WTC11 (cell line): ENCODE results near the gene KERA.

Source experiments
- GRHL2 ChIP-seq: fragments of 250-450 bp; sonication (Bioruptor Pico); IDR thresholded peaks from 2 replicates; pipeline ENCODE4 v1.8.0; 2022; ENCODE audit warnings: mild to moderate bottlenecking, moderate library complexity; ENCODE audit not compliant: insufficient replicate concordance, severe bottlenecking
- JUN ChIP-seq: sonication (generic); formaldehyde crosslinking; IDR thresholded peaks from 2 replicates; pipeline ENCODE4 v1.8.0; 2023; ENCODE audit warnings: mild to moderate bottlenecking, missing genetic modification reagents
- NFE2L1 ChIP-seq: sonication (generic); formaldehyde crosslinking; IDR thresholded peaks from 2 replicates; pipeline ENCODE4 v1.8.1; 2023; ENCODE audit warnings: missing genetic modification reagents
- NFYB ChIP-seq: sonication (generic); formaldehyde crosslinking; conservative IDR thresholded peaks from 2 replicates; pipeline ENCODE4 v1.8.0; 2022; ENCODE audit warnings: low read depth, missing genetic modification reagents
- SMAD4 ChIP-seq: sonication (generic); formaldehyde crosslinking; IDR thresholded peaks from 2 replicates; pipeline ENCODE4 v1.8.0; 2022; ENCODE audit warnings: mild to moderate bottlenecking, missing genetic modification reagents
- TCF7 ChIP-seq: sonication (generic); formaldehyde crosslinking; IDR thresholded peaks from 2 replicates; pipeline ENCODE4 v1.8.0; 2022; ENCODE audit warnings: mild to moderate bottlenecking, low read depth, missing genetic modification reagents, moderate library complexity
- TF ChIP-seq, protein P1 (sequence below): fragments of 200-600 bp; IDR thresholded peaks from 2 replicates; pipeline ENCODE4 v1.8.0; 2022; ENCODE audit warnings: antibody characterized with exemption
- TF ChIP-seq, protein P2 (sequence below): sonication (generic); formaldehyde crosslinking; IDR thresholded peaks from 2 replicates; pipeline ENCODE4 v1.8.1; 2023; ENCODE audit warnings: mild to moderate bottlenecking, missing genetic modification reagents, borderline replicate concordance
- TF ChIP-seq, protein P3 (sequence below): sonication (generic); formaldehyde crosslinking; IDR thresholded peaks from 2 replicates; pipeline ENCODE4 v1.8.1; 2023; ENCODE audit warnings: mild to moderate bottlenecking, missing genetic modification reagents
- TF ChIP-seq, protein P4 (sequence below): sonication (generic); formaldehyde crosslinking; IDR thresholded peaks from 2 replicates; pipeline ENCODE4 v1.8.1; 2022; ENCODE audit warnings: mild to moderate bottlenecking, moderate library complexity, missing genetic modification reagents

DNA sequence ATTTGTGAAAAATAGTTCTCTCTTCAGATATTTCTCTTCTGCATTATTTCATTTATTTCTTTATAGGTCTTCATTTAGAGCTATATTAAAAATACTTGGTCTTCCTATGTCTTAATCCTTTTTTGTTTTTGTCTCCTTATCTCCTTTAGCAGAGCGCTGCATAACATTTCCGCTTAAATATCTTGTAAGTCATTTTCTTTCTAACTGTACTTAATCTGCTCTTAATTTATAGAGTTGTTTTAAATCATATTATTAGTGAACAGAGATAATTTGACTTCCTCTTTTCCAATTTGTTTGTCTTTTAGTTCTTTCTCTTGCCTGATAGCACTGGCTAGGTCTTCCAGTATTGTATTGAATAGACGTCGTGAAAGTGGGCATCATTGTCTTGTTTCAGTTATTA, 35.5 kb upstream of the KERA start:
- no peak for TF ChIP-seq JUN (CRISPR knock-in tag)
- TF ChIP-seq, protein P1, sequence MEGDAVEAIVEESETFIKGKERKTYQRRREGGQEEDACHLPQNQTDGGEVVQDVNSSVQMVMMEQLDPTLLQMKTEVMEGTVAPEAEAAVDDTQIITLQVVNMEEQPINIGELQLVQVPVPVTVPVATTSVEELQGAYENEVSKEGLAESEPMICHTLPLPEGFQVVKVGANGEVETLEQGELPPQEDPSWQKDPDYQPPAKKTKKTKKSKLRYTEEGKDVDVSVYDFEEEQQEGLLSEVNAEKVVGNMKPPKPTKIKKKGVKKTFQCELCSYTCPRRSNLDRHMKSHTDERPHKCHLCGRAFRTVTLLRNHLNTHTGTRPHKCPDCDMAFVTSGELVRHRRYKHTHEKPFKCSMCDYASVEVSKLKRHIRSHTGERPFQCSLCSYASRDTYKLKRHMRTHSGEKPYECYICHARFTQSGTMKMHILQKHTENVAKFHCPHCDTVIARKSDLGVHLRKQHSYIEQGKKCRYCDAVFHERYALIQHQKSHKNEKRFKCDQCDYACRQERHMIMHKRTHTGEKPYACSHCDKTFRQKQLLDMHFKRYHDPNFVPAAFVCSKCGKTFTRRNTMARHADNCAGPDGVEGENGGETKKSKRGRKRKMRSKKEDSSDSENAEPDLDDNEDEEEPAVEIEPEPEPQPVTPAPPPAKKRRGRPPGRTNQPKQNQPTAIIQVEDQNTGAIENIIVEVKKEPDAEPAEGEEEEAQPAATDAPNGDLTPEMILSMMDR = no peak
- no peak for TF ChIP-seq TCF7
- TF ChIP-seq, protein P2, sequence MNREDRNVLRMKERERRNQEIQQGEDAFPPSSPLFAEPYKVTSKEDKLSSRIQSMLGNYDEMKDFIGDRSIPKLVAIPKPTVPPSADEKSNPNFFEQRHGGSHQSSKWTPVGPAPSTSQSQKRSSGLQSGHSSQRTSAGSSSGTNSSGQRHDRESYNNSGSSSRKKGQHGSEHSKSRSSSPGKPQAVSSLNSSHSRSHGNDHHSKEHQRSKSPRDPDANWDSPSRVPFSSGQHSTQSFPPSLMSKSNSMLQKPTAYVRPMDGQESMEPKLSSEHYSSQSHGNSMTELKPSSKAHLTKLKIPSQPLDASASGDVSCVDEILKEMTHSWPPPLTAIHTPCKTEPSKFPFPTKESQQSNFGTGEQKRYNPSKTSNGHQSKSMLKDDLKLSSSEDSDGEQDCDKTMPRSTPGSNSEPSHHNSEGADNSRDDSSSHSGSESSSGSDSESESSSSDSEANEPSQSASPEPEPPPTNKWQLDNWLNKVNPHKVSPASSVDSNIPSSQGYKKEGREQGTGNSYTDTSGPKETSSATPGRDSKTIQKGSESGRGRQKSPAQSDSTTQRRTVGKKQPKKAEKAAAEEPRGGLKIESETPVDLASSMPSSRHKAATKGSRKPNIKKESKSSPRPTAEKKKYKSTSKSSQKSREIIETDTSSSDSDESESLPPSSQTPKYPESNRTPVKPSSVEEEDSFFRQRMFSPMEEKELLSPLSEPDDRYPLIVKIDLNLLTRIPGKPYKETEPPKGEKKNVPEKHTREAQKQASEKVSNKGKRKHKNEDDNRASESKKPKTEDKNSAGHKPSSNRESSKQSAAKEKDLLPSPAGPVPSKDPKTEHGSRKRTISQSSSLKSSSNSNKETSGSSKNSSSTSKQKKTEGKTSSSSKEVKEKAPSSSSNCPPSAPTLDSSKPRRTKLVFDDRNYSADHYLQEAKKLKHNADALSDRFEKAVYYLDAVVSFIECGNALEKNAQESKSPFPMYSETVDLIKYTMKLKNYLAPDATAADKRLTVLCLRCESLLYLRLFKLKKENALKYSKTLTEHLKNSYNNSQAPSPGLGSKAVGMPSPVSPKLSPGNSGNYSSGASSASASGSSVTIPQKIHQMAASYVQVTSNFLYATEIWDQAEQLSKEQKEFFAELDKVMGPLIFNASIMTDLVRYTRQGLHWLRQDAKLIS (CRISPR knock-in tag) = no peak
- no peak for TF ChIP-seq NFYB (CRISPR knock-in tag)
- TF ChIP-seq, protein P3, sequence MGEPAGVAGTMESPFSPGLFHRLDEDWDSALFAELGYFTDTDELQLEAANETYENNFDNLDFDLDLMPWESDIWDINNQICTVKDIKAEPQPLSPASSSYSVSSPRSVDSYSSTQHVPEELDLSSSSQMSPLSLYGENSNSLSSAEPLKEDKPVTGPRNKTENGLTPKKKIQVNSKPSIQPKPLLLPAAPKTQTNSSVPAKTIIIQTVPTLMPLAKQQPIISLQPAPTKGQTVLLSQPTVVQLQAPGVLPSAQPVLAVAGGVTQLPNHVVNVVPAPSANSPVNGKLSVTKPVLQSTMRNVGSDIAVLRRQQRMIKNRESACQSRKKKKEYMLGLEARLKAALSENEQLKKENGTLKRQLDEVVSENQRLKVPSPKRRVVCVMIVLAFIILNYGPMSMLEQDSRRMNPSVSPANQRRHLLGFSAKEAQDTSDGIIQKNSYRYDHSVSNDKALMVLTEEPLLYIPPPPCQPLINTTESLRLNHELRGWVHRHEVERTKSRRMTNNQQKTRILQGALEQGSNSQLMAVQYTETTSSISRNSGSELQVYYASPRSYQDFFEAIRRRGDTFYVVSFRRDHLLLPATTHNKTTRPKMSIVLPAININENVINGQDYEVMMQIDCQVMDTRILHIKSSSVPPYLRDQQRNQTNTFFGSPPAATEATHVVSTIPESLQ (CRISPR knock-in tag) = no peak
- TF ChIP-seq NFE2L1 (CRISPR knock-in tag) = no peak
- TF ChIP-seq GRHL2 (CRISPR knock-in tag) = no peak
- no peak for TF ChIP-seq SMAD4 (CRISPR knock-in tag)
- TF ChIP-seq, protein P4, sequence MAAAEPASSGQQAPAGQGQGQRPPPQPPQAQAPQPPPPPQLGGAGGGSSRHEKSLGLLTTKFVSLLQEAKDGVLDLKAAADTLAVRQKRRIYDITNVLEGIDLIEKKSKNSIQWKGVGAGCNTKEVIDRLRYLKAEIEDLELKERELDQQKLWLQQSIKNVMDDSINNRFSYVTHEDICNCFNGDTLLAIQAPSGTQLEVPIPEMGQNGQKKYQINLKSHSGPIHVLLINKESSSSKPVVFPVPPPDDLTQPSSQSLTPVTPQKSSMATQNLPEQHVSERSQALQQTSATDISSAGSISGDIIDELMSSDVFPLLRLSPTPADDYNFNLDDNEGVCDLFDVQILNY (CRISPR knock-in tag) = no peak
